ENCODE results near the gene SGCA. TPM values are rescaled to one million over a fixed set of nuclear protein-coding genes. Genes with fewer than 3 reads are reported as not detected.

Gene SGCA
- total and polyA plus RNA-seq, 2 of the 8 experiments (the other 6 are each of a cell fraction or from before 2014, with no cell fraction given), result 0.12 TPM; not detected in 1

- TF ChIP-seq MAFK (IDR thresholded peaks at IDR 0.05; ENCODE audit: low read depth, low read length), result no peak
- peak; percentile 53; the same call in 1 of the 2 replicates for TF ChIP-seq GABPA (IDR thresholded peaks at IDR 0.05; ENCODE audit: borderline replicate concordance, insufficient read depth, low read length)
- no peak for TF ChIP-seq BRCA1 (IDR thresholded peaks at IDR 0.05; ENCODE audit: low read depth, low read length)
- peak; percentile 17 for TF ChIP-seq RNF2 (IDR thresholded peaks at IDR 0.05; ENCODE audit: borderline replicate concordance, low read depth, low read length, missing control alignments, poor library complexity, severe bottlenecking)
- TF ChIP-seq RAD21 (IDR thresholded peaks at IDR 0.05 in 1 of 2, conservative IDR thresholded peaks at IDR 0.05 in 1 of 2; ENCODE audit: low read depth in 2 of 2, low read length in 2 of 2), result 0 out of 4 replicates have a peak, but pooled peaks of 1 of the 2 experiments have one; percentile 17
- TF ChIP-seq RBBP5 (IDR thresholded peaks at IDR 0.05; ENCODE audit: borderline replicate concordance, low read depth, low read length), result no peak; the same call in 1 of the 2 replicates
- TF ChIP-seq, protein P1, sequence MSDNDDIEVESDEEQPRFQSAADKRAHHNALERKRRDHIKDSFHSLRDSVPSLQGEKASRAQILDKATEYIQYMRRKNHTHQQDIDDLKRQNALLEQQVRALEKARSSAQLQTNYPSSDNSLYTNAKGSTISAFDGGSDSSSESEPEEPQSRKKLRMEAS (IDR thresholded peaks at IDR 0.05), result 0 out of 2 replicates have a peak, but pooled peaks have one; percentile 37
- peak; percentile 42 for TF ChIP-seq KDM4A (IDR thresholded peaks at IDR 0.05; ENCODE audit: low read depth, low read length, severe bottlenecking)
- TF ChIP-seq, protein P2, sequence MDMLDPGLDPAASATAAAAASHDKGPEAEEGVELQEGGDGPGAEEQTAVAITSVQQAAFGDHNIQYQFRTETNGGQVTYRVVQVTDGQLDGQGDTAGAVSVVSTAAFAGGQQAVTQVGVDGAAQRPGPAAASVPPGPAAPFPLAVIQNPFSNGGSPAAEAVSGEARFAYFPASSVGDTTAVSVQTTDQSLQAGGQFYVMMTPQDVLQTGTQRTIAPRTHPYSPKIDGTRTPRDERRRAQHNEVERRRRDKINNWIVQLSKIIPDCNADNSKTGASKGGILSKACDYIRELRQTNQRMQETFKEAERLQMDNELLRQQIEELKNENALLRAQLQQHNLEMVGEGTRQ (IDR thresholded peaks at IDR 0.05; ENCODE audit: low read length), result no peak
These were observed 16.1 kb upstream of the SGCA start (continued) for GRCh38 chr17:50149417-50150353.
